GM18907 (cell line): Measurements from ENCODE around the gene LPAR6.

Experiments
- ATAC-seq: cut with Tn5 transposase; IDR thresholded peaks from one replicate; pipeline ENCODE4 v1.9.1; 2021; ENCODE audit warnings: mild to moderate bottlenecking, moderate library complexity; ENCODE audit not compliant: unreplicated experiment

LPAR6 gene

GRCh38 chr13:48377857-48378256 is 35.1 kb downstream of the LPAR6 start:
- no peak for ATAC-seq

DNA sequence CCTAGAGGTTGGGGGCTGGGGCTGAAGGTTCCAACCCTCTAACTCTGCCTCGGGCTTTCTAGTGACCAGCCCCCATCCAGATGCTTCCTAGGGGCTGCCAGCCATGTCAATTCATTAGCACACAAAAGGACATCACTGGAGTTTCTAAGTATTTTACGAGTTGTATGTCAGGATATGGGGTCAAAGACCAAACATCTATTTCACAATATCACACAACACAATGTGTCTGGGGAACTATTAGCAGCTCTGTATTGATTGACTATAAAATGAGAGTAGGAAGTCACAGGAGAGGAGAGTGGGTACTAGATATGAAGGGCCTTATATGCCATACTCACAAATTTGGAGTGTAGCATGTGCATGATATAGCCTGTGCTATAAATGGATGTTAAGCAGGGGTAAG is 42.1 kb downstream of the LPAR6 start:
- no peak for ATAC-seq

DNA sequence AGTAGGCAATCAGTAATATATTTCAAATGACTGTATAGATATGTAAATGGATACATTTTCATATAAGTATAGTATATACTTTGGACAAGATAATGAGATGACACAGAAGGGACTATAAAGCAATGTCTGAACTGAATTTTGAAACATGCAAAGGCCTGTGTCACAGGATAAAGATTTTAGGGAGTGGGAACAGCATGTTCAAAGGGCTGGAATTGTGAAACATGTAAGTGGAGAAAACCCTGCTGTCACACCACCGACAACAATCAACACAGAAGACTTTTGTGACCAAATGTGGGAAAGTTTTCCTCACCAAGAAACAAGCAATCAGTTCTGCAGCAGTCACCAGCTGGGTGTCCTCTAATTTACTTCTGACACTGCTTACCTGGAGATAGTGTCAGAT is 42.9 kb downstream of the LPAR6 start:
- no peak for ATAC-seq
